Hematopoietic multipotent progenitor cell treated with erythropoietin and hydrocortisone succinate and interleukin-3 and kit ligand, for 15 days (in vitro differentiated cells): ENCODE measurements around the gene SYT3.

Experiments used
- DNase-seq: peaks from one replicate; pipeline ENCODE4 v3.0.0-alpha.2; 2015; ENCODE audit warnings: low spot score

The SYT3 gene

GRCh38 chr19:50661766-50662650, 22.3 kb upstream of the SYT3 start:
- no peak for DNase-seq

DNA sequence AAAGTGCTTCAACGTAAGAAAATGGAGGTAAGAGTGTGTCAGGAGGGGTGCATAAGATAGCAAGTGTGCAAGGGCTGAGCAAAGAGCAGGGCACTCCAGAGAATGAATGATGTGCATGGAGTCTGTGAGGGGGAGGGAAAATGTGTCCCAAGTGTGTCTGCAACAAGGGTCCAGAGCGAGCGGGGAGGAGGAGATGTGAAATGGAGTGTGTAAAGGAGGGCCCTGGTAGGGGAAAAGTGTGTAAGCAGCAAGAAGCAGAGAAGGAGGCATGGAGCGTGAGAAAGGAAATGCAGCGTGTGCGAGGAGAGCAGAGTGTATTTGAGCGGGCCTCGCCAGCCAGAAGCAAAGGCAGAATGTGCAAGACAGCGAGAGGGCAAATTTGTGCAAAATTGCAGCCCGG, 21.3 kb upstream of the SYT3 start:
- no peak for DNase-seq

DNA sequence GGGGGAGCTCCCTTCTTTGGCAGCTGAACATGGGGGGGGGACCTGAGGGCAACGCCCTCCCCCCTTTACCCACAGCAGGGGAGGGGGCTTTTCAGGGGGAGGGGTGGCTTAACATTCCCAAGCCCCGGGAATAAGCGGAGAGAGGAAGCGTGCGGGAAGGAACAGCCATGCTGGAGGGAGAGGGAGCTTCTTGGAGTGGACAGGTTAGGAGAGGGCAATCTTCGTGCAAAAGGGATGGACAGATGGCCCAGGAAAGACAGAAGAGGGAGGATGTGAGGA, 20.3 kb upstream of the SYT3 start:
- no peak for DNase-seq

GRCh38 chr19:50659318-50660087, 19.8 kb upstream of the SYT3 start:
- no peak for DNase-seq

DNA sequence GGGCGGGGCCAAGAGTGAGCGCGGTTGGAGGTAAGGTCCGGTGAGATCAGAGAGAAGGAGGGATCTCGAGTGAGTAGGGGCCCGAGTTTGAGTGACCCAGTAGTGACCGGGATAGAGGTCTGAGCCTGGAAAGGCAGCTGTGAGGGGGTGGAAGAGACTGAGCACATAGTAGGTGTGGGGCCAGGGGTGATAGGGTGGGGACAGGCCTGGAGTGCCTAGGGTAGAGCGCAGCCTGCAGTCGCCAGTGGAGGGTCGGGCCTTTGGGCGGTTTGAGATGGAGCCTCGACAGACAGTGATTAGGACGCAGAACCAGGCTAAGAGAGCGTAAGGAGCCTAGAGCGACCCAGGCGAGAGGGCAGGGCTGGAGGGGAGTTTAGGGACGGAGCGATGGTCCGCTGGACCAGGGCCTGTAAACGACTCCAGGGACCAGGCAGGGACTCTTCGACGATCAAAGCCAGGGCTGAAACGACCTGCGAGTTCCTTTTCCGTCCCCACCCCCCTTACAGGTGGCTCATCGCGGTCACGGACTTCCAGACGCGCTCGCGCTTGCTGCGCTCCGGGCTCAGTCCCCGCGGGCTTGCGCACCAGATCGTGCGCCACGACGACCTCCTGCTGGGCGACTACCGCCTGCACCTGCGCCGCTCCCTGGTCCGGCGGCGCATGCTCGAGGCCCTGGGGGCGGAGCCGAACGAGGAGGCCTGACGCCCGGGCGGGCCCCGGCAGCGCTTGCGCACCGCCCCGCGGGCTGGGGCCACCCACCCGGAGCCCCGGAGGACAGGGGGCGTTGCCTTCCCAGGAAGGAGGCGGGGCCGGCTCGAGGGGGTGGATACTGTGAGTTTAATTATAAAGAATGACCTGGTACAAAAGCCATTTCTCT, 19.0 kb upstream of the SYT3 start:
- peak; percentile 85 for DNase-seq

DNA sequence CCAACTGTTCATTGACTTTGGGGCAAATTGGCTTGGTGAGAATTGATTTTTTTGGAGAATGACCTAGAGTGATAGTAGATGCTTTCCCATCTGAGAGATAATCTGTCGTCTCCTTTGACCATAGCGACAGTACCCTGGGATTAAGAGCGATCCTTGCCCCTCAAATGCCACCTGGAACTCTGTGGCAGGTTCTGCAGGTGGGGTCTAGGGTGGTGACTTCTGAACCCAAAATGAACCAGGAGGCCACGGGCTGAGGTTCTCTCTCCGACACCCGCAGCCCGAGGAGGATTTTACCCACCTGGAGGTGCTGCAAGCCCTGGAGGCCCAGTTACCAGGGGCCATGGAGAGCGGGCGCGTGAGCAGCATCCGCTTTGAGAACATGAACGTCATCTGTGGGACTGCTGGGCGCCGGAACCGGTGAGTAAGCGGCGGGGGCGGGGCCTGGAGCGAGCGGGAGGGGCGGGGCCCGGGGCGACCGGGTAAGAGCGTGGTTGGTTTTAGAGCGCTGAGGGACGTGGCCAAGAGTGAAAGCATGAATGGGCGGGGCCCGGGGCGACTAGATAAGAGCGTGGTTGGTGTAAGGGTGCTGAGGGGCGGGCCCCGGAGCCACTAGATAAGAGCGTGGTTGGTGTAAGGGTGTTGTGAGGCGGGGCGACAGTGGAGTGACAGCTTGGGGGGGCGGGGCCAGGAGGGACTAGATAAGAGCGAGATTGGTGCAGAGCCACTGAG, 18.2 kb upstream of the SYT3 start:
- peak; percentile 97 for DNase-seq

DNA sequence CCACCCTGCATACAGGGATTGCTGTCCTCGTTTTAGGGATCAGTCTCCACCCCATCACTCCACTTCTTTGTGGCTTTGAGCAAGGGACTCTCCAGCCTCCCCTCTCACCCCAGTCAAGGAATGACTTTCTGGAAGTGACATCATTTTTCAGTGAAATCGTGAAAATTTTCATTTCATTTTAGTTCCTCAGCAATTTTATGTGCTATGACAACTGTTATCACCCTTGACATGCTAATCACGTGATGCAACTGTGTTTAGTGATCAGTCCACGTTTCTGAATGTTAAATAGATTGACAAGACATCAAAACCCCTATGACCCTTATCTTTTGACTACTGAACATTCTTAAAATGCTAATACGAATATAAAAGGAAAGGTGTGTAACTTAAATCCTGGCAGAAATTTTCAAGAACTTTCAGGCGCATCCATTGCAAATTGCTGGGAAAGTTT, 17.6 kb upstream of the SYT3 start:
- DNase-seq = peak; percentile 15

- no peak for DNase-seq
Measured at GRCh38 chr19:50654882-50655281, 15.2 kb upstream of the SYT3 start.

DNA sequence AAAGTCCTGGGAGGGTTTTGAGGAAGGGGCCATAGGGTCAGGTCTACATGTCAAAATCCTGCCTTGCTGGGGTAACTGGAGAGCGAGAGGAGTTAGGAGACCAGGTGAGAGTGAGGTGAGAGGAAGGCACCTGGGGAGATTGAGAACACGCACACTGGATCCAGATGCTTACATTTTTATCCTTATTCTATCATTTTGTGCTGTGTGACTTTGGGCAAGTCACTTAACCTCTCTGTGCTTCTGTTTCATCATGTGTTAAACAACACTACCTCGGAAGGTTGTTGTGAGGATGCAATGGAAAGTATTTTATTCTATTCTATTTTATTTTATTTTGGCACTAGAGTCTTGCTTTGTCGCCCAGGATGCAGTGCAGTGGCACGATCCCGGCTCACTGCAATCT, 13.0 kb upstream of the SYT3 start:
- no peak for DNase-seq

DNA sequence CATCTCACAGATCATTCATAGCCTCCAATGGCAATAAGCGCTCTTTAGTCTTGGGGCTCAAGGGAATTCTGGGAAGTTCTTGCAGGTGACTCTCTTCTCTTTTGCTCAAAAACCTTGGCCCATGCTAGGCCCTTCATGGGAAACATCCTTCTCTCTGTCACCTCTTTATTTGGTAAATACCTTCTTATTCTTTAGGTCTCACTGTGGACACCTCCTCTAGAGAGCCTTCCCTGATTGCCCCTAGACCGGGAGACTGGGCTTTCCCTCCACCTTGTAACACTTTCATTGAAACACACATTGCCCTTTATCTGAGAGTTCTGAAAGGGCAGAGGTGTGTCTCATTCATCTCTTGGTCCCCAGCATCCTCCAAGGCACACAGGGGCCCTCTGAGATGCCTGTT, 11.5 kb upstream of the SYT3 start:
- no peak for DNase-seq

DNA sequence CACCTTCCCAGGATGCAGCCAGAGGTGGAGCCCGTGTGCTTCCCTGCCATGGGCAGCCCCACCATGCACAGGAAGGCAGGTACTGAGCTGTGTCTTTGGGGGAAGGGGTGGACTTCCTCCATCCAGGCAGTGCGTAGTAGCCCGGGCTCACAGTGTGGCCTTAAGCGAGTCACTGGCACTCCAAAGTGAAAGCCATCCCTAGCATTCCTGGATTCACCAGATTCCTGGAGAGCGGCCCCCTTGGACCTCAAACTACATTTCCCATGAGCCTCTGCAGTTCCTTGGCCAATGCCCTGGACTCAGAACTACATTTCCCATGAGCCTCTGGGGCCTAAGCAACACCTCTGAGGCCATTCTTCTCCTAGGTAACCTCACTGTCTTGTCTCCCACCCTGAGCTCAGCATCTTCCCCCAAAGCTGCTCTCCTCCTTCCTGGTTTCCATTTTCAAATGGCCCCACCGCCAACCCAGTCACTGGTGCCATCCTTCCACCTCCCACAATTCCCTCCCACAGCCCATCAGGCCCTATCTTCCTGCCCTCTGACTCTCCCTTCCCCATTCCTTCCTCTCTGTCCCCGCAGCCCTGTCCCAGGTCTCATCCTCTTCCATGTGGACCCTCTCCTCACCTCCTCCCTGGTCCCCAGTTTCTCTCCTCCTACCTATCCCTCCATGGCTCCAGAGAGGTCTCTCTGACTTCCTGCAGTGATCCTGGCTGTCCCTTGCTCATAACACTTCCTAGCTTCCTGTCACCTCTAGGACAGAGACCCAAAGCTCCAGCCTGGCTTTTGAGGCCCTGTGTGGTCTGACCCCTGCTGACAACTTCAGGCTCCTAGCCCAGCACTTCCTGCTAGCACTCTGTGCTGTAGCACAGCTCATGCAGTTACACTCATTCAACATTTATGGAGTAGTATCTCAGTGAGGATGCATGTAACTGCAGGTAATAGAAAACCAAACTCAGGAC, 10.0 kb upstream of the SYT3 start, which contains the start of gene C19orf81:
TSS of gene C19orf81 (plus strand) at position 13 of the 959 bp plus-strand sequence. CDS start at position 13, 0 bp downstream.
- peak; percentile 35 for DNase-seq

DNA sequence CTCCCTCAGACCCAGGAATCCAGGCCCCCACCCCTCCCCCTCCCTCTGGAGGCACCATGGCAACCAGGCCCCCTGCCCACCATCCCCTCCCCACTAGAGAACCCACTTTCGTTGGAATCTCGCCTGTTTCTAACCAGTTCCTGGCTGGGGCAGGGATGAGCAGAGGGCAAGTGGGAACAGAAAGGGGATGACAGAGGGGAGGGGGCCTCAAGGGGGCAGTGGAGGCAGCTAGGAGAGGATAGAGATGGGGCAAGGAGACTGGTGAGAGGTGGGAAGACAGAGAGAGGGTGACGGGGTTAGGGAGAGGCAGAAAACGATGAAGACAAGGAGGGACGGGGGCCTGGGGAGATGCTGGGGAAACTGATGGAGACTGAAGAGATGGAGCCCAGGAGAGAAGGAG, 9.0 kb upstream of the SYT3 start:
- no peak for DNase-seq

GRCh38 chr19:50647879-50648615, 8.4 kb upstream of the SYT3 start:
- no peak for DNase-seq

- DNase-seq = peak; percentile 24
Measured at GRCh38 chr19:50646074-50646807, 6.6 kb upstream of the SYT3 start.

GRCh38 chr19:50645107-50645506, 5.4 kb upstream of the SYT3 start:
- no peak for DNase-seq

GRCh38 chr19:50644315-50644915, 4.7 kb upstream of the SYT3 start:
- DNase-seq = no peak

DNA sequence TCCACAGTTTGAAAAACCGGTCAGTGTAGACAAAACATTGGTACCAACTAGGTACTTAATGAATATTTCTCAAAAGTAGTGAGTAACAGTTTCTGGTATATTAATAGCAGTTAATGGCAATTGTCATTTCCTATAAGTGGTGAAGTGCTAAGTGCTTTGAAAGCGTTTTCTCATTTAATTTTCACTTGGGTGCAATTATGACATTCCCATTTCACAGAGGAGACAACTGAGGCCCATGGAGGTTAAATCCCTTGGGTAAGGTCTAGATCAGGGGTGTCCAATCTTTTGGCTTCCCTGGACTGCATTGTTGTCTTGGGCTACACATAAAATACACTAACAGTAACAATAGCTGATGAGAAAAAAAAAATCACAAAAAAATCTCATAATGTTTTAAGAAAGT, 687 bp upstream of the SYT3 start:
- DNase-seq = no peak

DNA sequence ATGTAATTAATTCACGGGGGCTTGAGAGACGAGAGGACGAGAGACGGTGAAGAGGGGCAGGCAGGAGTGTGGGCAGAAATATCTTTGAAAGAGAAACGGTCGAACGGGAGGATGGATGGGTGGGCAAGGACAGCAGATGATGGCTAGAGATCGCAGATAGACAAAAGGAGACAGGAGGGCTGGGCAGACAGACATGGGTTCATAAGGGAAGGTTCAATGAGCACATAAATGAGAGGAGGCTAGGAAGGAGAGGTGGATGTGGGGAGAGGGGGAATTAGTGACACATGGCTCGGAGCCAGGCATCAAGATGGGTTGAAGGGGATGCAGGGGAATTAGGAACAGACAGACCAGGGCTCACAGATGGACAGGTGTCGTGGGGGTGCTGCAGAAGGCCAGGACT, 1.1 kb downstream of the SYT3 start:
- DNase-seq = no peak
